Stimulated activated CD8-positive, alpha-beta memory T cell treated with anti-CD3 and anti-CD28 coated beads, Interleukin-12 subunit alpha, Interleukin-12 subunit beta, amount 100 ng/mL, for 4 hours (primary cell): ENCODE results near the gene TIMP1.
"Not testable (repeated sequence)": the region's sequence is repeated elsewhere in the genome, so short reads cannot be mapped to it uniquely, and the experiment has no call there.

Experiments
- DNase-seq: peaks from one replicate; pipeline ENCODE4 v3.0.0-alpha.2; 2020; ENCODE audit warnings: low read depth

TIMP1 gene

DNA sequence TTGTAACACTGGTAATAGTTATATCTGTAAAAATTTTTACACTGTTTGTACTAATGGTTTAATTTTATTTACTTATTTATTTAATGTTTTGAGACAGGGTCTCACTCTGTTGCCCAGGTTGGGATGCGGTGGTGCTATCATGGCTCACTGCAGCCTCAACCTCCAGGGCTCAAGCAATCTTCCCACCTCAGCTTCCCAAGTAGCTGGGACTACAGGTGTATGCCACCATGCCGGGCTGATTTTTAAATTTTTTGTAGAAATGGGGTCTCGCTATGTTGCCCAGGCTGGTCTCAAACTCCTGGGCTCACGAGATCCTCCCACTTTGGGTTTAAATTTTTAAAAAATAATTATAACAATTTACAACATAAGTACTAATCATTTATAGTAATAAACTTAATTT lies 20.9 kb downstream of the TIMP1 start:
- not testable (repeated sequence) for DNase-seq

DNA sequence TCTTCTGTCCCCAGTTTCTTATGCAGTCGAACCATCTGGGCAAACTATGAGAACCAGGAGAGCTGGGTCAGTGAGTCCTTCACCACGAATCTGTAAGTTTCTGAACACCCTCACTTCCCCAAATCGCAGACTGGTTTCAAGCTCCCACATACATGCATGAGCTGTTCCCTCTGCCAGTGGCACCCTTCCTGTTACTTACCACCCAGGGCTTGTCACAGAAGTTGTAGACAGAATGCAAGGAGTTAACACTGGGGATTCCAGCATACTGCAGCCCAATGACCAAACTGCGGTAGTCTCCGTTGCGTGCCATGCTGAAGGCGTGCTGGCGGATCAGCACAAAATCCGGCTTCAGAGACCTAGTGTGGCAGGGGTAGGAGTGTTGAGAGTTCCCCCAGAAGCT lies 22.8 kb downstream of the TIMP1 start:
- no peak for DNase-seq

DNA sequence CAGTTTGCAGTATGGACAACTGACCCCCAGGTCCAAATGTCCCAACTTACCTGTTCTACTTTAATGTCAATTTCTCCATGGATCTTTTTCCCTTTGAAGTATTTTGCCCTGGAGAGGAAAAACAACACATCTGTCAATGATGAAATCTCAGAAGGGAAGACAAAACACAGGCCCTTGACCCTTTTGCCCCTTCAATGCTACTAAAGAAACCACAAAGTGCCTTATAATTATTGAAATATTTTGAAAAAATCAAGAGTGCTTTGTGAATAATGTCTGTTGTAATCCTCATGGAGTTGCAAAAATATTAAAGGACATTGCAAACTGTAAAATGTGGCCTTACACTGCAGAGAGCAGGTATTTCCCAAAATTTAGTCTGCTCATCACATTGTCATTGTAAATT lies 24.9 kb downstream of the TIMP1 start:
- no peak for DNase-seq

DNA sequence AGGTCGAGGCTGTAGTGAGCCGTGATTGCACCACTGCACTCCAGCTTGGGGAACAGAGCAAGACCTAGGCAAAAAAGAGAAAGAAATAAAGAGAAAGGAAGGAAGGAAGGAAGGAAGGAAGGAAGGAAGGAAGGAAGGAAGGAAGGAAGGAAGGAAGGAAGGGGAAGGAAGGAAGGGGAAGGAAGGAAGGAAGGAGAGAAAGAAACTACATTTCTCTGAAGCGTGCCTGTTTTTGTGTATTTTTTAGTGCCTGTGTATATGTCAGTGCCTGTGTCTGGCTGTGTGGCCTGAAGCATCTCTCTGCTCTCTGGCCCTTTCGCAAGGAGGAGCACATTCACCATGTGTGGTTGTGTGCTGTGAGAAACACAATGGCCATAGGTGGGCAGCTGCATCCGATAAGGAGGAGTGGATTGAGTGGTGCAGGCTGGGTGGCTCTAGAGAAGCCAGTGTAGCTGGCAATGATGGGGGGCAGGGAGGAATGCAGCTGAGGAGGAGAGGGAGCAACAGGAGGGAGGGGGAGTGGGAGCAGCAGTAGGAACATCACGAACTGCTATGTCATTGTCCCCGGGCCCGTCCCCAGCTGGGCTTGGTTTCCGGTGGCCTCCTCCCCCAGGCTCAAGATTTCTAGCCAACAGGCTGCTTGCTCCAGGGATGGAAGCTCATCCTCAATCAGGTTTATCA lies 26.0 kb downstream of the TIMP1 start:
- DNase-seq = no peak

DNA sequence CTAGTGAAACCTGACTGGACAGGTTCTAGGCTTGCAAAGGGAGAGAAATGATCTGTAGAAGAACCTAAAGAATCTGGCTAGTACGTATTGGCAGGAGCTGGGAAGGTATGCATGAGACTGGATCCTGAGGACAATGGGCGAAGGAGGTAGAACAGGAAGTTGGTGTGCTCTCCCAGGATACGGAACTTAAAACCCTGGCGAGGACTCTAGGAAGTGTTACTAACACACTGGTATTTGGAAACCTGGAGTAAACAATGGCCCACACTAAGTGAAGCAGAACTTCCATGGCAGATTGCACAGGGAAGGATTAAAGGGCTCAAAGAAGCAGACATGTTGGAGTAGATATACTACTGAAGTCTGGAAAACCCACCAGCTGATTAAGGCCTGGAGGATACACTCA lies 28.3 kb downstream of the TIMP1 start:
- no peak for DNase-seq

DNA sequence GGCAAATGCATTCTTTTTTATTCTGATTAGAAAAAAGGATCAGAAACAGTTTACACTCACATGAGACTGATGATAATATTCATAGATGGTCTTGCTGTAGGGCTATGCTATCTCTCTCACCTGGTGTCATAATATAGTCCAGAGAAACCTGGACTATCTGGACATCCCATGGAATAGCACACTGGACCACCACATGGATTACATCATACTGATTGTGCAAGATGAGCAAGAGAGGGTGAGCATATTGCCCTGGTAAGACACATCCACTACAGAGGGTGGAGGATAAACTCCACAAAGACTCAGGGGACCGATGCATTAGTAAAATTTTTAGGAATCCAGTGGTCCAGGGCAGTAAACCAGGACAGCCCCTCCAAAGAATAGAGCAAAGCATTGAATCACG lies 29.3 kb downstream of the TIMP1 start:
- no peak for DNase-seq

DNA sequence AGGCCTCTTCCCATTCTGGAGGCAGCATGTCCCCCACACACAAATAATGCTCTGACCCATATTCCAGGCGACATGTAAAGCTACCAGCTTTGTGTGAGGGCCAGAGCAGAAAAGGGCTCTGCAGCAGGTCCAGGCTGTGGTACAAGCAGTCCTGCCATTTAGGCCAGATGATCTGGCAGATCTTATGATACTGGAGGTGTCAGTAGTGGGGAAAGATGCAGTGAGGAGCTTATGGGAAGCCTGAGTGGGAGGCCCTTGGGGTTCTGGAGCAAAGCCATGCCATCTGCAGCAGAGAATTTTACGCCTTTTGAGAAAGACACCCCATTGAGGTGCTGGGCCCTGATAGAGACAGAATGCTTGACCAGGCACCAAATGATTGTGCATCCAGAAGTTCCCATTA lies 29.7 kb downstream of the TIMP1 start:
- no peak for DNase-seq

DNA sequence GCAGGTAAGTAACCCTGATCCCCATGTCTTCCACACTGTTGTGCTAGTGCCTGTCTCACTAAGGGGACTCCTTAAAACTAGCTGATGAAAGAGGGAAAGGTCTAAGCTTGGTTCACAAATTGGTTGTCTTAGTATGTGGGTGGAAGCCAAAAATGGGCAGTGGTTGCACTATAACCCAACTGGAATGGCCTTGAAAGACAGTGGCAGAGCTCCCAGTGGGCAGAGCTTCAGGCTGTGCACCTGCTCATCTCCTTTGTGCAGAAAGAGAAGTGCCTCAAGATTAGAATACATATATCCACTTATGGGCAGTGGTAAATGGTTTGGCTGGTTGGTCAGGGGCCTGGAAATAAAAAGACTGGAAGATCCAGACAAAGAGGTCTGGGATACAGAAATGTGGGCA lies 30.2 kb downstream of the TIMP1 start:
- no peak for DNase-seq

DNA sequence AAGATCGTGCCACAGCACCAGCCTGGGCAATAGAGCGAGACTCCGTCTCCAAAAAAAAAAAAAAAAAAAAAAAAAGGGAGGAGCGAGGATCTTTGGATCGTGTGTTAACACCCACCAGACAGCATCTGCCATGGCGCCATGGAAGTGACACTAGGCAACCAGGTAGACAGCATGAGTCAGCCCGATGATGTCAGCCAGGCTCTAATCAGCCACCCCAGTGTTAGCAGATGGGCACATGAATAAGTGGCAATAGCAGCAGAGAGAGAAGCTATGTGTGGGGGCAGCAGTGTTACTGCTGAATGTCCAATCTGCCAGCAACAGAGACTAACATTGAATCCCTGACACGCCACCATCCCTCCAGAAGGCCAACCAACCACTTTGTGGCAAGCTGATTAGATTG lies 30.8 kb downstream of the TIMP1 start:
- no peak for DNase-seq

DNA sequence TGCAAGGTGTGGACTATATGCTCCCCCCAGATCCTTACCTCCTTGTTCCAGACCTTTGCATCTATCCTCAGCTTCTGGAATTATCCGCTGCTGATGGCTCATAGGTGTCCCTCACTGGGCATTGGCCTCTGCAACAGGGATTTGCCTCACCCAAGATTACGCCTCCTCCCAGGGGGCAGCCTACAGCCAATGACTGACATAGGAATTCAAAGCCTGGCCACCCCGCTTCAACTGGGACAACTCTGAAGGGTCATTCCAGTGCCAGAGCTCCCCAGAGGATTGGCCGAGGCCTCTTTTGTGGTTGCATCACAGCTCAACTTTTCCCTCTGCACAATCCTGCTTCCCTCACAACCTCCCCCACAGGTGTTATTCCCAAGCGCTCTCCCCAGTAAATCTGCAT lies 32.4 kb downstream of the TIMP1 start:
- no peak for DNase-seq

DNA sequence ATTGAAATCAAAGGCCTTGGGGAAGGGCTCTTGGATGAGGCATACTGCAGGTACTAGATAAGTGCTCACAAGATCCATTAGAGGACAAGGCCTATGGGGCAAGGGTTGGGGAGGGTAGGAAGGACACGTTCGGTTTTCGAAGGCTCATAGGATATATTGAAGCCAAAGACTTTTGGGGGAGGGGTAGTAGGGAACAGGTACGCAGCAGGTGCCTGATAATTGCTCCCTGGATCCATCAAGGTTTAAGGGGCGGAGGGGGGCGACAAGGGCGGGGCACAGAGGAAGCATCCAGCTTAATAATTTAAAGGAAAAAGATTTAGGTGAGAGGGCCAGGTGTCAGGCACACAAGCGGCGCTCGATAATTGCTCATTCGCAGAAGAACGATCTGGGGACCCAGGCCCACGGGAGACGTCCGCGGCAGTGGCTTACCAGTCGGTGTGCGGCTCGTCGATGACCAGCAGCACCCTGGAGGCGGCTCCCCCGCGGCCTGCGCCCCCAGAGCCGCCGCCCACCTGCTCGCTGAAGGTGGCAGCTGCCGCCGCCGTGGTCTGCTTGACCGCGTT lies 36.8 kb downstream of the TIMP1 start:
- DNase-seq = no peak

DNA sequence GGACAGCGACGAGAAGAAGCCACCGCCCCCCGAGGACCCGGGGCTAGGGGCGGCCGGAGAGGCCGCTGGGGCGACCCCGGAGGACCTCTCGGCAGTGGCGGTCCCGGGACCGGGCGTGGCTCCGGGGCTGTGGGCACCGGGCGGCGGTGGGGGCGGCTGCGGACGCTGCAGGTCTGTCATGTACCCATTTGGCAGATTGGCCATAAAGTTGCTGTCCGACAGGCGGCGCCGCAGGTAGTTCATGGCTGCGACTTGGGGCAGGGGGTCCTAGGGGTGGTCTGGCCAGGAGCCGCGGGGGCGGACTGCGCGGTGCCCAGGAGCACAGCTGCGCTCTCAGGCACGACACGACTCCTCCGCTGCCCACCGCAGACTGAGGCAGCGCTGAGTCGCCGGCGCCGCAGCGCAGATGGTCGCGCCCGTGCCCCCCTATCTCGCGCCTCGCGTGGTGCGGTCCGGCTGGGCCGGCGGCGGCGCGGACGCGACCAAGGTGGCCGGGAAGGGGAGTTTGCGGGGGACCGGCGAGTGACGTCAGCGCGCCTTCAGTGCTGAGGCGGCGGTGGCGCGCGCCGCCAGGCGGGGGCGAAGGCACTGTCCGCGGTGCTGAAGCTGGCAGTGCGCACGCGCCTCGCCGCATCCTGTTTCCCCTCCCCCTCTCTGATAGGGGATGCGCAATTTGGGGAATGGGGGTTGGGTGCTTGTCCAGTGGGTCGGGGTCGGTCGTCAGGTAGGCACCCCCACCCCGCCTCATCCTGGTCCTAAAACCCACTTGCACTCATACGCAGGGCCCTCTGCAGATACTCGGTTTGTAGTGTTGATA lies 37.5 kb downstream of the TIMP1 start, which contains the start of gene SYN1:
TSS of gene SYN1 (minus strand) at position 372 of the 817 bp plus-strand sequence. CDS start at position 243, 129 bp downstream.
- peak; percentile 66 for DNase-seq

DNA sequence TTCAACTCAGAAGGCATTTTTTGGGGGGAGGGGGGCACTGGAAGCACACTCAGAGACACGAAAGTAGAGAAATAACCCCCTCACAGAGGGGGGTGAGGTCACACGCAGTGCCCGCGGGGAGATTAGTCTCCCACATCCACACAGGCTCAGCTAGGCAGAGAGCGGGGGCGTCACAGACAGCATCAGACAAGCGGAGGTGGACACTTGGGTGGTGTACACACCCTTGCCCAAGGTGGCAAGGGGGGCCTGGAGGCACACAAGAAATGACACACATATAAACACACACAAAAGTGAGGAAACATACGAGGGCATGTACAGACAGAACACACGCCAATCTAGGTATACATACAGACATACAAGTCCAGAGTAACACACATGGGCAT lies 38.1 kb downstream of the TIMP1 start:
- DNase-seq = no peak

DNA sequence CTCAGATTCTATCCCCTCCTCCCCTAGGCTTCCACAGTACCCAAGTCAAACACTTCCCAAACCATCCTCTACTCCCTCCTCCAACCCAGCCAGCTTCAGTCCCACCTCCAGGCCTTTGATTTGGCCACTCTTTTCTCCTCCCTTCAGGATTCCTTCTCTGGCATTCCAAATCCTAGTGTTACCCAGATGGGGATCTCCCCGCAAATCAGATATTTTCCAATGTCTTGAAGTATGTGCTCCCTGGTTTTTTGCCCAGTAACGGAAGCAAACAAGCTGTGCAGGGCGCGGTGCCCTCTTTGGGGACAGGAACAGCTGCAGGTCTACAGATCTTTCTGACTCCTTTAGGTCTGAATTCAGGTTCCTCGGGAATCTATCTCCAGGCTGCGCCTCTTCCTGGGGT lies 39.6 kb downstream of the TIMP1 start:
- no peak for DNase-seq

DNA sequence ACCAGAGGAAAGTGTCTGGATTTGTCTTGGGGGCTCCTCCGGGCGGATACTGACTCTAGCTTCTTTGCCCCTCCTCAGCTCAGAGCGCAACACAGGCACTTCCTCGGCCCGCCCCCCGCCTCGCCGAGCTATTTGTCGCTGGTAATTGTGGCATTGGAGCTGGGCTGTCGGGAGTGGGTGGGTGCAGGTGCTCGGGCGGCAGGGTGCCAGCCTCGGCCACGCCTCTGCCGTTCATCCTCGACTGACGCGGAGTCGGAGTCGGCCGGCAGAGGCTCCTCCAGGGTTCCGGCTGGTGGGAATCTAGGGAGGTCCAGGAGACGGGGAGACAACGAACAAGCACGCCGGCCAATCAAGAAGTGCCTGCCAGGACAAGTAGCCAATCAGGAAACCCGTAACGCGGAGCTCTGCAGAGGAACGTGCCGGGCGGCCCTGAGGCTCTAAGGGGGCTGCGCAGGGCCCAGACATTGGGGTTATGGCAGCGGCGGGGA lies 41.3 kb downstream of the TIMP1 start:
- no peak for DNase-seq

DNA sequence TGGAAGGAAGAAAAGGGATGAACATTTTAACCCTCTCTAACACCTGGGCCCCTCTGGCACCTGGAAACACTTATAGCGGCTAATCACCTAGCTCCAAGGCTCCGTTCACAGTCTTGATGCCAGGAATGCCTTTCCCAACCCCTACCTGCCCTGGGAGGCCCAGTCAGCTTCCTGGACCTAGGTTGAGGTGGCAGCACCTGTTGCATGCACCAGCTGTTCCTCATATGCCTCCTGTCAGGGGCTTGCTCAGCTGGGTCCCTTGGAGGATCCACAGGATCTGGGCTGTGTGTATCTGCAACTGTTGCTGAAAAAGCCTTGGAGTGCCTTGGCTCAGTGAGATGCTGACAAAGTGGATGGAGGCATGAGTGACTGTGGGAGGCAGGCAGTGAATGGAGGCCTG lies 43.1 kb downstream of the TIMP1 start:
- no peak for DNase-seq

DNA sequence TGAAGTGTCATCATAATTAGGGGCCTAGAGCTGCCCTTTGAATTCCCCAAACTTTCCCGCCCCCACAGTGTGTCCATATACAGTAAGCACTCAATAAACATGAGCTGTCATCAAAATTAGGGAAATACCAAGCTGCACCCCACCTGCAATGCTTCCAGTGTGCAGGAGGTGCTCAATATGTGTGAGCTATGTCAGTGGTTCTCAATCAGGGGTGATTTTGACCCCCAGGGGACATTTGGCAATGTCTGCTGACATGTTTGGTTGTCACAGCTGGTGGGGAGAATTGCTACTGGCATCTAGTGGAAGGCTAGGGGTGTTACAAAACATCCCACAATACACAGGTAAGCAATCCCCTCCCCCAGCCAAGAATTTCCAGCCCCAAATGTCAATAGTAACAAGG lies 46.7 kb downstream of the TIMP1 start:
- no peak for DNase-seq

DNA sequence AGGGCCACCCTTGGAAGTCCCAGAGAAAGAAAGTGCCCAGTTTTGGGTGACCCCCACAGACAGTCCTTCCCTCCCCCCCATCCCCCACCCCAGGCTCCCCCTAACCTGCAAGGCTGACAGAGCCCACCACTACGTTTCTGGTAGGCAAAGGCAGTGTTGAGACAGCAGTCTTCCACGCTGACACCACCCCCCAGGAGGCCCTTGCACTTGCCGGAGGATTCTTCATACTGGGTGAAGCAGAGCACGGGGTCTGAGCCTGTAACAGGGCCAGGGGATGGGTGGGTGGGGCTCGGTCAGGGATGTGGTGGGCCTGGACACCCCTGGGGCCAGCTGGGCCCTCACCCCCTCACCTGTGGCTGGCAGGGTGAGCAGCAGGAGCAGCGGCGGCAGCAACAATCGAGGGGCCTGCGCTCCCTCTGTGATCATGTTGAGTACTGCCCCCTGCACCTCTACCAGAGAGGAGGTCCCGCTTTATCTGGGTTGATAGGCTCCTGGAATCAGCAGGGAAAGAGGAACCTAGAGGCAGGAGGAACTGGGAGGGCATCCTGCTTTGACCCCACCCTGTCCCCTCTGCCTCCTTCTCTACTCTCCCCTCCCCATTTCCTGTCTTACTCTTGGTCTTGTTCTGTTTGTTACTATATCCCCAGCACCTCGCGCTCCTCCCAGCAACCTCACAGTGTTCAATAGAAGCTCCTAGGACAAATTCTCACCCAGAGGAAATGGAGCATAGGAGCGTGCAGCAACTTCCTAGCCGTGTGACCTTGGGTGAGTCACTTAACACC lies 47.4 kb downstream of the TIMP1 start, which contains the start of gene CFP:
TSS of gene CFP (minus strand) at position 512 of the 782 bp plus-strand sequence. CDS start at position 426, 86 bp downstream.
- no peak for DNase-seq

DNA sequence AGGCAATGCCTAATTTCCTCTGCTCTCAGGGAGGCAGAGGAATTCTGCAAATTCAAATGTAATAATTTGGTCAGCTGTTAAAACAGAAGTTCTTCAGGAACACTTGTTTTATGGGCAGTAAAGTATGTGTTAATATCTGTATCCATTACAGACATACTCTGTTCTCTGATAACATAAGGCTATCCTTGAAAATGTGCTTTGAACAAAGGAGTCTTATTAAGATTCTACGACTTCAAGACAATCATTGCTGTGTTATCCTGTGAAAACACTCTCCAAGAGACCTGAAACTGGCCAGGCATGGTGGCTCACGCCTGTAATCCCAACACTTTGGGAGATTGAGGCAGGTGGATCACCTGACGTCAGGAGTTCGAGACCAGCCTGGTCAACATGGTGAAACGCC lies 49.4 kb downstream of the TIMP1 start:
- no peak for DNase-seq

DNA sequence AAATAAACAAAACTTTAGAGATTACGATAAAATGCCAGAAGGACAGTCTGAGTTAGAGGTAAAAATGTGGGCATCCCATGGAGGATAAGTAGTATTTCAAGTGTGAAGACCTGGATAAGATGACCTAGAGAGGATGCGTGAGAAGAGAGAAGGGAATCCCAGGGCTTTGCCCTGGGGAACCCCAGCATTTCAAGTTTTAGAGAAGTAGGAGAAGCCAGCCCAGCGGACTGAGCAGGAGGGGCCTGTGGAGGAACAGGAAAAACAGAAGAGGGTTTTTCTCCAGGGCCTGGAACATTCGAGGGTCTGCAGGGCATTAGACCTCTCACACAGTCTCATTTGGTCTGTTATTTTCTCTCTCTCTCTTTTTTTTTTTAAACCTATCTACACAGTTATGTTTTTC lies 50.4 kb downstream of the TIMP1 start:
- no peak for DNase-seq

DNA sequence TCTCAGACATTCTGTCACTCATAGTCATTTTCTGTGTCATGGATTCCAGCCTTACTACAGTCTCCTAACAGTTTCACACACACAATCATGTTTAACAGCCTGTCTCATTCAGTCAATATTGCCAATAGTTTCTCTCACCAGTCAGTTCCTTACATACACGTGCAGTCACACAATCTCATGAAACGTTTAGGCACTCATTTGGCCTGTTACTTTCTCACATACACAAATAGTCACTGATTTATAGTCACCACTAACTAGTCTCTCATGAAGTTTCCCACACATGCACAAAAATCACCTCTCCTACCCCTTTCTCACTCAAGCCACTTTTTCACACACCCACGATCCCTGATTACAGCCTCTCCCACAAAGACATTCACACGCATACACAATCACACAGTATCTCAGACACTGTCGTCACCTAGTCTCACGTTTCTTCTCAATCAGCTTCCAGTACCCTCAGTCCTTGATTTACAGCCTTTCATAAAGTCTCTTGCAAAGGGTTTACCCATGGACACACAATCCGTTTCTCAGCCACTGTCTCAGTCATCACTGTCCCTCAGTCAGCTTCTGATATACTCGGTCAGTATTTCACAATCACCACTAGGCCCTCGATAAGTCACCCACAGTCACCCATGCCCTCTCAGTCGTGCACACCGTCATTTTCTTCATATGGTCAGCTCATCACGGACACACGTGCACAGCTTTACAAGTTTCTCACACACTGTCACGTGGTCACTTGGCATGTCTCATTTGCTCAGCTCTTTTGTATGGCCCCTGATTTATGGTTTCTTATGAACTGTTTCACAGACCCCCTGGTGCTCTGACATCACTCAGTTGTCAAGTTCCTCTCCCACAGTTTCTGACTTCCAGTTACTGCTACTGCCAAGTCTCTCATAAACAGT lies 51.7 kb downstream of the TIMP1 start:
- DNase-seq = no peak
